PFSK-1 (cell line): Measurements from ENCODE around the gene PBX2.

Source experiments
- FOXP2 ChIP-seq: optimal IDR thresholded peaks from 2 replicates; pipeline ENCODE3; 2011; ENCODE audit warnings: borderline replicate concordance, control low read depth, inconsistent platforms; ENCODE audit not compliant: insufficient read depth; ENCODE audit errors: extremely low read length, extremely low read depth
- POLR2AphosphoS5 ChIP-seq: IDR thresholded peaks from 2 replicates; pipeline ENCODE4 v1.6.1; 2012; ENCODE audit warnings: low read depth, mild to moderate bottlenecking, control low read depth, low read length, moderate library complexity
- REST ChIP-seq, 2 experiments: IDR thresholded peaks; 2 replicates each; pipeline versions ENCODE4 v1.6.1 to v1.8.0; 2011 to 2012; ENCODE audit warnings: low read depth in 2 of 2, low read length in 2 of 2, control low read depth in 1 of 2, inconsistent platforms in 1 of 2, mild to moderate bottlenecking in 1 of 2, moderate library complexity in 1 of 2; ENCODE audit not compliant: insufficient read depth in 1 of 2
- SIN3A ChIP-seq: IDR thresholded peaks from 2 replicates; pipeline ENCODE4 v1.6.1; 2012; ENCODE audit warnings: mild to moderate bottlenecking, low read length, moderate library complexity, borderline replicate concordance; ENCODE audit not compliant: insufficient read depth
- TAF1 ChIP-seq: IDR thresholded peaks from 2 replicates; pipeline ENCODE4 v1.6.1; 2012; ENCODE audit warnings: low read length, control low read depth, borderline replicate concordance; ENCODE audit not compliant: insufficient read depth

Gene PBX2

GRCh38 chr6:32177788-32178546, 12.0 kb downstream of the PBX2 start, which contains the start of gene RNF5:
RNF5 (plus strand) TSS chr6:32178405; CDS start chr6:32178512, 107 bp downstream.
- peak; percentile 51; the same call in 1 of the 2 replicates for TF ChIP-seq TAF1
- no peak for TF ChIP-seq SIN3A

- TF ChIP-seq POLR2AphosphoS5 (0 out of 2 replicates have a peak, but pooled peaks have one; percentile 15), TAF1 (0 out of 2 replicates have a peak, but pooled peaks have one; percentile 39), REST (IDR thresholded peaks at IDR 0.05; ENCODE audit: insufficient read depth in 1 of 2, low read depth in 2 of 2, low read length in 2 of 2) (no peak)
Observed at GRCh38 chr6:32177183-32177787, 12.7 kb downstream of the PBX2 start.

GRCh38 chr6:32176476-32177182, 13.4 kb downstream of the PBX2 start:
- TF ChIP-seq SIN3A (no peak), REST (IDR thresholded peaks at IDR 0.05; ENCODE audit: insufficient read depth in 1 of 2, low read depth in 2 of 2, low read length in 2 of 2) (no peak), TAF1 (no peak), POLR2AphosphoS5 (no peak), FOXP2 (no peak)

- no peak for TF ChIP-seq SIN3A
- peak; percentile 86 for TF ChIP-seq POLR2AphosphoS5
- TF ChIP-seq TAF1, result peak; percentile 66
- no peak for TF ChIP-seq FOXP2
- no peak for TF ChIP-seq REST (IDR thresholded peaks at IDR 0.05; ENCODE audit: insufficient read depth in 1 of 2, low read depth in 2 of 2, low read length in 2 of 2)
Observed at GRCh38 chr6:32175711-32176475, 14.1 kb downstream of the PBX2 start, which contains the start of gene AGPAT1. AGPAT1 (minus strand) TSS chr6:32176084; CDS start chr6:32171496, 4,588 bp downstream.

- no peak; the same call in 1 of the 2 replicates for TF ChIP-seq POLR2AphosphoS5
- no peak for TF ChIP-seq TAF1
- no peak for TF ChIP-seq FOXP2
- TF ChIP-seq REST (IDR thresholded peaks at IDR 0.05; ENCODE audit: insufficient read depth in 1 of 2, low read depth in 2 of 2, low read length in 2 of 2), result no peak
- no peak for TF ChIP-seq SIN3A
Observed at GRCh38 chr6:32175322-32175710, 14.7 kb downstream of the PBX2 start.
